HG02798 (cell line): ENCODE results near the gene FMN1.

Experiments
- ATAC-seq: cut with Tn5 transposase; IDR thresholded peaks from one replicate; pipeline ENCODE4 v1.9.1; 2021; ENCODE audit warnings: mild to moderate bottlenecking; ENCODE audit not compliant: unreplicated experiment, poor library complexity

Gene FMN1

DNA sequence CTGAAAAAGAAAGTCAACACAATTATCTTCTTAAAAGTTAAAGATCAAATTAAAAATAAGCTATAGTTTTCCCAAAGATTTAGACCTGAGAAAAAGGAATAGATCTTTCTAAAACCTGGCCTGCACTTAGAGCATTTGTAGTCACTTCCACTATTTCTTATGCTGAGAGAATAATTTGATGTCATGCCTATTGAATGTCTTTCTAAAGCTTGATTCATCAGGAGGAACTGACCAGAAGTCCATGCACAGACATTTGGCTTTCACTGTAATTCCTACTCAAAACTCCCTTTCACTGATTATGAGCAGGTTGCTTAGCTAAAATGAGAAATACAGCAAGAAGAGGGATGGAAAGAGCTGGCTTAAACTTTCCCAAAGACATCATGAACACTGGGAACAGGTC lies 472.4 kb downstream of the FMN1 start:
- no peak for ATAC-seq

- ATAC-seq = no peak
These were observed 472.9 kb downstream of the FMN1 start for GRCh38 chr15:32721596-32721995.

GRCh38 chr15:32718821-32719716 lies 475.4 kb downstream of the FMN1 start:
- ATAC-seq = no peak

GRCh38 chr15:32718227-32718820 lies 476.2 kb downstream of the FMN1 start:
- no peak for ATAC-seq

GRCh38 chr15:32717426-32718226 lies 476.9 kb downstream of the FMN1 start, which contains the start of gene GREM1:
Gene GREM1 (plus strand): TSS chr15:32718004. CDS start chr15:32730691, 12,687 bp downstream.
- ATAC-seq = no peak

DNA sequence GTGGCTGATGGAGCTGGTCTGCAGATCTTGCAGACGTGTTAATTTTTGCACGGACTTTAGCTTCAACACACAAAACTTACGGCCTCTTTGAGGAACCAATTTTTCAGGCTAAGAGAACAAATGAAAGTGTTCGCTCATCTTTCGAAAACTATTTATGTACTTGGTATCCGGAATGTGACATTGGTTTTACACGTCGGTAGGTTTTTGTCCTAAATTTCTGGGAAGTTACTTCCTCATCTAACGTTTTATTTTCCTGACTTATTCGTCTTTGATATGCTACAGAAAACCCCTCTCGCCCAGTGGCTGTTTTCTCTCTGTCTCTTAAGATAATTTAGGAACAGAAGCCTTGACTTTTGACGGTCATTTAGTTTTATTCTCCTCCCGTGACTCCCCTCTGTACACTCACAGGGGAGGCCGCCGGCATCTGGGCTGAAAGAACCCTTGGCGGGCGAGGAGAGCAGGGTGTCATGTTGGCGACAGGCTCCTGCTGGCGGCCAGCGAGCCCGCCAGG lies 477.5 kb downstream of the FMN1 start:
- ATAC-seq = no peak

- no peak for ATAC-seq
These were observed 478.1 kb downstream of the FMN1 start for GRCh38 chr15:32716216-32716914.
